ENCODE measurements around the gene CMC2.

Gene CMC2

GRCh38 chr16:80947708-80948625, 58.7 kb downstream of the CMC2 start:
- Histone ChIP-seq H3K36me3 (ENCODE audit: control insufficient read depth, insufficient read depth, low read length) (no peaks in the 10 kb centered on the region), H3K27ac (ENCODE audit: low read depth, low read length) (no peak overlapping the region), H3K9me3 (ENCODE audit: control insufficient read depth, insufficient read depth, low read depth, low read length) (no peaks in the 10 kb centered on the region), H3K27me3 (ENCODE audit: control insufficient read depth, insufficient read depth, low read length) (no peaks in the 10 kb centered on the region), H3K4me3 (ENCODE audit: low read depth, low read length) (no peak overlapping the region), H3K4me1 (ENCODE audit: control insufficient read depth, insufficient read depth, low read length) (no peaks in the 10 kb centered on the region; the same call in 1 of the 2 replicates), H3K9ac (ENCODE audit: low read length) (no peak overlapping the region)

GRCh38 chr16:80947239-80947638, 59.4 kb downstream of the CMC2 start:
- Histone ChIP-seq H3K36me3 (ENCODE audit: control insufficient read depth, insufficient read depth, low read length) (no peaks in the 10 kb centered on the region), H3K27ac (ENCODE audit: low read depth, low read length) (no peak overlapping the region), H3K27me3 (ENCODE audit: control insufficient read depth, insufficient read depth, low read length) (no peaks in the 10 kb centered on the region), H3K4me3 (ENCODE audit: low read depth, low read length) (no peak overlapping the region), H3K9ac (ENCODE audit: low read length) (no peak overlapping the region), H3K4me1 (ENCODE audit: control insufficient read depth, insufficient read depth, low read length) (no peaks in the 10 kb centered on the region; the same call in 1 of the 2 replicates), H3K9me3 (ENCODE audit: control insufficient read depth, insufficient read depth, low read depth, low read length) (no peaks in the 10 kb centered on the region)

GRCh38 chr16:80946481-80946880, 60.2 kb downstream of the CMC2 start:
- Histone ChIP-seq H3K27ac (ENCODE audit: low read depth, low read length) (no peak overlapping the region), H3K36me3 (ENCODE audit: control insufficient read depth, insufficient read depth, low read length) (no peaks in the 10 kb centered on the region), H3K9me3 (ENCODE audit: control insufficient read depth, insufficient read depth, low read depth, low read length) (no peaks in the 10 kb centered on the region), H3K27me3 (ENCODE audit: control insufficient read depth, insufficient read depth, low read length) (no peaks in the 10 kb centered on the region), H3K4me1 (ENCODE audit: control insufficient read depth, insufficient read depth, low read length) (no peaks in the 10 kb centered on the region; the same call in 1 of the 2 replicates), H3K4me3 (ENCODE audit: low read depth, low read length) (no peak overlapping the region), H3K9ac (ENCODE audit: low read length) (no peak overlapping the region)

GRCh38 chr16:80940069-80940856, 66.4 kb downstream of the CMC2 start:
- H3K4me3 ChIP-seq (ENCODE audit: low read depth, low read length): no peak overlapping the region
- no peaks in the 10 kb centered on the region for H3K36me3 ChIP-seq (ENCODE audit: control insufficient read depth, insufficient read depth, low read length)
- H3K9ac ChIP-seq (ENCODE audit: low read length): no peak overlapping the region
- no peak overlapping the region for H3K27ac ChIP-seq (ENCODE audit: low read depth, low read length)
- no peaks in the 10 kb centered on the region for H3K27me3 ChIP-seq (ENCODE audit: control insufficient read depth, insufficient read depth, low read length)
- H3K9me3 ChIP-seq (ENCODE audit: control insufficient read depth, insufficient read depth, low read depth, low read length): no peaks in the 10 kb centered on the region
- peaks cover 12% of the 10 kb centered on the region for H3K4me1 ChIP-seq (ENCODE audit: control insufficient read depth, insufficient read depth, low read length)

DNA sequence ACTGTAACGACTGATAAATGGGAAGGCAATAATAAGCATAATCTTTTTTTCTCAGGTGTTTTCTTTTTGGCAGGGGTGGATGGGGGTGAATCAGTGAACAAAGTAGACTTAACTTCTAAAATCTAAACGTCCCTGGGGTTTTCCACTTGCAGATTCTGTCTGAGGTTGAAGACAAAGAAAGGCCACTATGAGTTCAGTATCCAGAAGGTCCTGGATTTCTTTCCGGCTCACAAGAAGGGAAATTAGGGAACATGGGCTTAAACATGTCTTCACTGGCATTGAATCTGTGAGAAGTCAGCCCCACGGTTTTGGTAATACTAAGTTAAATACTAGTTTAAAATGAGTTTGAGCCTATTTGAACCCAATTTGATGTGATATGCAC, 67.8 kb downstream of the CMC2 start:
- Histone ChIP-seq H3K36me3 (ENCODE audit: control insufficient read depth, insufficient read depth, low read length) (no peaks in the 10 kb centered on the region), H3K4me3 (ENCODE audit: low read depth, low read length) (no peak overlapping the region), H3K9me3 (ENCODE audit: control insufficient read depth, insufficient read depth, low read depth, low read length) (no peaks in the 10 kb centered on the region), H3K9ac (ENCODE audit: low read length) (no peak overlapping the region), H3K27me3 (ENCODE audit: control insufficient read depth, insufficient read depth, low read length) (peaks cover 12% of the 10 kb centered on the region), H3K4me1 (ENCODE audit: control insufficient read depth, insufficient read depth, low read length) (peaks cover 12% of the 10 kb centered on the region), H3K27ac (ENCODE audit: low read depth, low read length) (no peak overlapping the region)

DNA sequence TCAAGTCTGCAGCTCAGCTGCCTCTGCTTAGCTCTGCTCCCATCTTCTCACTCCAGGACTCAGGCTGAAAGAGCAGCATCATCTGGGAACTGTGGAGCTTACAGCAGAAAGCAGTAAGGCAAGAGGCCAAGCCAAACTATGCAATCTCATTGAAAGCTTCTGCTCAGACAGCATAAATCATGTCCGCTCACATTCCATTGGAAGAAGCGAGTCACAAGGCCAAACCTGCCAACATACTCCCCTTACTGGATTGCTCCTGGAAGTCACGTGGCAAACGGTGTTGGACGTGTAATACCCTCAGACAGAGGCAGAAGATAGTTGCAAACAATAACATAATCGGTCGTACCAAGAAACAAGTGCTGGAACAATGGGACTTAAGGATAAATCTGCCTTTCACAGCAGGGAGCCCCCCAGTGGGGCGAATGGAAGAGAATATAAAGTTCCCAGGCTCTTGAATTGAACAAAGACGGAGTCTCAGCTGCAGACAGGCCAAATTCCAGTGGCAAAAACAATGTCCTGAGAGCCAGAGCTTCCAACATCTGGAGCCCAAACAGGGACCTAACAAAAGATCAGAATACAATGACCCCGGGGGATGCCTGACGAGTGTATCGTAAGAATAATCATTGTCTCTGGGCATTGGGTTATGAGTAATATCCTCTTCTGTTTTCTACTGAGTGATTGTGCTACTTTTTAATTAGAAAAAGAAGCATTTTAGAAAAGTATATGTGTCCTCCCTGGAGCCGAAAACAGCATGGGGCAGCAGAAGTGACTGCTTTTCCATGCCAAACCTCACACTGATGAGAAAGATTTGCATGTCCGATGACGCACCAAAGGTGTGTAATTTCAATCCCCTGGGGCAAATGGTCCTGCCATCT, 68.4 kb downstream of the CMC2 start:
- Histone ChIP-seq H3K36me3 (ENCODE audit: control insufficient read depth, insufficient read depth, low read length) (no peaks in the 10 kb centered on the region), H3K27ac (ENCODE audit: low read depth, low read length) (no peak overlapping the region), H3K9ac (ENCODE audit: low read length) (no peak overlapping the region), H3K9me3 (ENCODE audit: control insufficient read depth, insufficient read depth, low read depth, low read length) (no peaks in the 10 kb centered on the region), H3K4me1 (ENCODE audit: control insufficient read depth, insufficient read depth, low read length) (peaks cover 12% of the 10 kb centered on the region), H3K27me3 (ENCODE audit: control insufficient read depth, insufficient read depth, low read length) (peaks cover 18% of the 10 kb centered on the region), H3K4me3 (ENCODE audit: low read depth, low read length) (no peak overlapping the region)

DNA sequence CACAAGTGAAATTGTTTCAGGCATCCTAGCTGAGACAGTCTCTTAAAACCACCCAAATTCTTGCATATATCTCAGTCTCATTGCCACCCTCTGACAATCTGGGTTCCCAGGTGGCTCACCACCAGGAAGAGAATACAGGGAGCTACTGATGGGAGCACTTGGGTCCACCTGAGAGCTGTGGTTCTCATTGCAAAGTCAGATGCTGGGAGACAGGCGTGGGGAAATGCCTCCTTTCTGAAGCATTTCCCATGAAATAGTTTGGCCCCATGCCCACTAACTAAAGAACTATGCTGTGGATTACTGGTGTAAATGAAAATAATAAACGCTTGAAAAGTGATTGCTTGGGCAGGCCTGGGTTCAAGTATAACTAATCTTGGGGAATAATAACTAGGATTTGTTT, 70.3 kb downstream of the CMC2 start:
- H3K9ac ChIP-seq (ENCODE audit: low read length): no peak overlapping the region
- peaks cover 16% of the 10 kb centered on the region for H3K4me1 ChIP-seq (ENCODE audit: control insufficient read depth, insufficient read depth, low read length)
- no peaks in the 10 kb centered on the region for H3K36me3 ChIP-seq (ENCODE audit: control insufficient read depth, insufficient read depth, low read length)
- peaks cover 37% of the 10 kb centered on the region for H3K27me3 ChIP-seq (ENCODE audit: control insufficient read depth, insufficient read depth, low read length)
- no peak overlapping the region for H3K27ac ChIP-seq (ENCODE audit: low read depth, low read length)
- H3K4me3 ChIP-seq (ENCODE audit: low read depth, low read length): no peak overlapping the region
- no peaks in the 10 kb centered on the region for H3K9me3 ChIP-seq (ENCODE audit: control insufficient read depth, insufficient read depth, low read depth, low read length)

DNA sequence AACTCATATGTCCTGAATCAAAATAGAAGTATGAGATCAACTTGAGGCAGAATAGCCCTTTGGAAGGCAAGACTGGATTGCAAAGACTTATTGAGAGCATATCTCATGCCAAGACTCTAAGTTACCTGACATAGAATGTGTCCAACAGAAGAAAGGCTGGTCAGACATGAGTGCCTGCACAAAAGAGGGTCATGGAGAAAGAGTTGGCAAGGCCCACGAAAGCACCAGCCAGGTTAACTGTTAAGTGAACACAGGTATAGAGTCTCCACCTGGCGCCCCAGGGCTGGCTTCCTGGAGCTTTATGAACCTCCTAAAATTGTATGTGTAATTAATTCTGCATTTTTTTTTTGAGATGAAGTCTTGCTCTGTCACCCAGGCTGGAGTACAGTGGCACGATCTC, 71.0 kb downstream of the CMC2 start:
- H3K9ac ChIP-seq (ENCODE audit: low read length): no peak overlapping the region
- H3K4me1 ChIP-seq (ENCODE audit: control insufficient read depth, insufficient read depth, low read length): peaks cover 16% of the 10 kb centered on the region
- no peak overlapping the region for H3K27ac ChIP-seq (ENCODE audit: low read depth, low read length)
- no peaks in the 10 kb centered on the region for H3K9me3 ChIP-seq (ENCODE audit: control insufficient read depth, insufficient read depth, low read depth, low read length)
- no peaks in the 10 kb centered on the region for H3K36me3 ChIP-seq (ENCODE audit: control insufficient read depth, insufficient read depth, low read length)
- H3K27me3 ChIP-seq (ENCODE audit: control insufficient read depth, insufficient read depth, low read length): peaks cover 37% of the 10 kb centered on the region
- H3K4me3 ChIP-seq (ENCODE audit: low read depth, low read length): no peak overlapping the region

GRCh38 chr16:80932708-80933095, 74.0 kb downstream of the CMC2 start:
- peaks cover 7% of the 10 kb centered on the region for H3K4me1 ChIP-seq (ENCODE audit: control insufficient read depth, insufficient read depth, low read length)
- H3K27me3 ChIP-seq (ENCODE audit: control insufficient read depth, insufficient read depth, low read length): peaks cover 43% of the 10 kb centered on the region
- H3K9me3 ChIP-seq (ENCODE audit: control insufficient read depth, insufficient read depth, low read depth, low read length): no peaks in the 10 kb centered on the region
- H3K4me3 ChIP-seq (ENCODE audit: low read depth, low read length): peak overlapping the region; percentile 62
- no peak overlapping the region for H3K27ac ChIP-seq (ENCODE audit: low read depth, low read length)
- H3K9ac ChIP-seq (ENCODE audit: low read length): no peak overlapping the region
- no peaks in the 10 kb centered on the region for H3K36me3 ChIP-seq (ENCODE audit: control insufficient read depth, insufficient read depth, low read length)

- H3K27me3 ChIP-seq (ENCODE audit: control insufficient read depth, insufficient read depth, low read length): peaks cover 43% of the 10 kb centered on the region
- peak overlapping the region; percentile 62 for H3K4me3 ChIP-seq (ENCODE audit: low read depth, low read length)
- H3K36me3 ChIP-seq (ENCODE audit: control insufficient read depth, insufficient read depth, low read length): no peaks in the 10 kb centered on the region
- peak overlapping the region; percentile 13 for H3K9ac ChIP-seq (ENCODE audit: low read length)
- no peak overlapping the region for H3K27ac ChIP-seq (ENCODE audit: low read depth, low read length)
- no peaks in the 10 kb centered on the region for H3K9me3 ChIP-seq (ENCODE audit: control insufficient read depth, insufficient read depth, low read depth, low read length)
- peaks cover 7% of the 10 kb centered on the region for H3K4me1 ChIP-seq (ENCODE audit: control insufficient read depth, insufficient read depth, low read length)
These were observed 74.6 kb downstream of the CMC2 start for GRCh38 chr16:80931801-80932707.

Measured in HUES6 (cell line).